Muscle of back (tissue), 11 donors: ENCODE measurements around the gene ODAD2. TPM values are rescaled to one million over a fixed set of nuclear protein-coding genes. Genes with fewer than 3 reads are reported as not detected.
"Not testable (repeated sequence)": the region's sequence is repeated elsewhere in the genome, so short reads cannot be mapped to it uniquely, and the experiment has no call there.

Experiments
- DNase-seq, 3 donors: peaks; one replicate each; pipeline versions ENCODE4 v3.0.0 to v3.0.0-alpha.2; 2013
- polyA plus RNA-seq, 10 donors: library from polyadenylated mRNA; unstranded; fragments of 120-200 nt; gene quantifications; one replicate each; pipeline ENCODE4 v1.2.1, GENCODE V29; 2013; ENCODE audit not compliant: insufficient read length in 10 of 10

The ODAD2 gene
- polyA plus RNA-seq, 10 donors: 0.52 to 1.9 (median 1.1) TPM

GRCh38 chr10:27959093-27959715 is 39.7 kb downstream of the ODAD2 start:
- DNase-seq: no peak

GRCh38 chr10:27958383-27958782 is 40.5 kb downstream of the ODAD2 start:
- not testable (repeated sequence) for DNase-seq

- no peak for DNase-seq
Measured at GRCh38 chr10:27950242-27950564, 48.7 kb downstream of the ODAD2 start.

- peak in 2 of 3 donors; percentile 23 to 50 for DNase-seq
Measured at GRCh38 chr10:27949528-27950241, 49.2 kb downstream of the ODAD2 start.

GRCh38 chr10:27948186-27948585 is 50.7 kb downstream of the ODAD2 start:
- peak; percentile 62 to 71 (median 68) for DNase-seq

- peak in 2 of 3 donors; percentile 24 to 42 for DNase-seq
Measured at GRCh38 chr10:27947540-27947939, 51.3 kb downstream of the ODAD2 start.

- DNase-seq: no peak
Measured at GRCh38 chr10:27944005-27944404, 54.9 kb downstream of the ODAD2 start.

GRCh38 chr10:27914888-27915287 is 84.0 kb downstream of the ODAD2 start:
- DNase-seq: no peak

GRCh38 chr10:27912231-27912630 is 86.6 kb downstream of the ODAD2 start:
- no peak for DNase-seq

- DNase-seq: peak in 1 of 3 donors; percentile 1
Measured at GRCh38 chr10:27911539-27911938, 87.3 kb downstream of the ODAD2 start.

- DNase-seq: peak in 1 of 3 donors; percentile 4
Measured at GRCh38 chr10:27911011-27911410, 87.9 kb downstream of the ODAD2 start.

GRCh38 chr10:27908231-27908630 is 90.6 kb downstream of the ODAD2 start:
- DNase-seq: peak in 1 of 3 donors; percentile 3

GRCh38 chr10:27899485-27899884 is 99.4 kb downstream of the ODAD2 start:
- DNase-seq: not testable (repeated sequence)

GRCh38 chr10:27899058-27899457 is 99.8 kb downstream of the ODAD2 start:
- no peak for DNase-seq

- no peak for DNase-seq
Measured at GRCh38 chr10:27893358-27893954, 105.4 kb downstream of the ODAD2 start.

- DNase-seq: no peak
Measured at GRCh38 chr10:27890971-27891370, 107.9 kb downstream of the ODAD2 start.

GRCh38 chr10:27889518-27889917 is 109.4 kb downstream of the ODAD2 start:
- no peak for DNase-seq

GRCh38 chr10:27884185-27884641 is 114.7 kb downstream of the ODAD2 start:
- no peak for DNase-seq

GRCh38 chr10:27878281-27878680 is 120.6 kb downstream of the ODAD2 start:
- no peak for DNase-seq

- no peak for DNase-seq
Measured at GRCh38 chr10:27865221-27865635, 133.7 kb downstream of the ODAD2 start.

GRCh38 chr10:27861781-27862180 is 137.1 kb downstream of the ODAD2 start:
- no peak for DNase-seq

GRCh38 chr10:27857616-27858015 is 141.3 kb downstream of the ODAD2 start:
- no peak for DNase-seq

- DNase-seq: no peak
Measured at GRCh38 chr10:27844223-27844622, 154.7 kb downstream of the ODAD2 start.
